ENCODE results near the gene TPK1. TPM values are rescaled to one million over a fixed set of nuclear protein-coding genes. Genes with fewer than 3 reads are reported as not detected.

Gene TPK1
- total and polyA plus RNA-seq, 7 donors: 1.7 to 5.1 (median 2.5) TPM

DNA sequence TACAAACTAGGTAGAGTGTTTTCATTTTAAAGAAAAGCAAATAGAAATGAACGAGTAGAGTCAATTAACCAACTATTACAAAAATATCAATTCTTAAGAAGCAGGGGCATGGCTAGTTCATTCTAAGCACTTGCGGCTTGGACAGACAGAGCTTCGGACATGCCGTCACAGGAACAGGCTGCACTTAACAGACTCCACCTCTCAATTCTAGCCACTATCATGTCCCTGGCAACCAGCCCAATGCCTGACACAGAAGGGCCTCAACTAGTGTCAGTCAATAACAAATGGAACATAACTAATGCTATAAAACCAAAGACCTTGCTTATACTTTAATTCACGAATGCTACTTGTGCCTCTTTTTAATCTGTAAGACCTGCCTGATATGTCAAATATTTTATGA, 74.4 kb downstream of the TPK1 start:
- no peaks in the 10 kb centered on the region for H3K4me1 ChIP-seq
- no peaks in the 10 kb centered on the region for H3K36me3 ChIP-seq (ENCODE audit: insufficient read depth in 1 of 2, low read depth in 1 of 2)
- TF ChIP-seq, protein P1, sequence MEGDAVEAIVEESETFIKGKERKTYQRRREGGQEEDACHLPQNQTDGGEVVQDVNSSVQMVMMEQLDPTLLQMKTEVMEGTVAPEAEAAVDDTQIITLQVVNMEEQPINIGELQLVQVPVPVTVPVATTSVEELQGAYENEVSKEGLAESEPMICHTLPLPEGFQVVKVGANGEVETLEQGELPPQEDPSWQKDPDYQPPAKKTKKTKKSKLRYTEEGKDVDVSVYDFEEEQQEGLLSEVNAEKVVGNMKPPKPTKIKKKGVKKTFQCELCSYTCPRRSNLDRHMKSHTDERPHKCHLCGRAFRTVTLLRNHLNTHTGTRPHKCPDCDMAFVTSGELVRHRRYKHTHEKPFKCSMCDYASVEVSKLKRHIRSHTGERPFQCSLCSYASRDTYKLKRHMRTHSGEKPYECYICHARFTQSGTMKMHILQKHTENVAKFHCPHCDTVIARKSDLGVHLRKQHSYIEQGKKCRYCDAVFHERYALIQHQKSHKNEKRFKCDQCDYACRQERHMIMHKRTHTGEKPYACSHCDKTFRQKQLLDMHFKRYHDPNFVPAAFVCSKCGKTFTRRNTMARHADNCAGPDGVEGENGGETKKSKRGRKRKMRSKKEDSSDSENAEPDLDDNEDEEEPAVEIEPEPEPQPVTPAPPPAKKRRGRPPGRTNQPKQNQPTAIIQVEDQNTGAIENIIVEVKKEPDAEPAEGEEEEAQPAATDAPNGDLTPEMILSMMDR (IDR thresholded peaks at IDR 0.05): no peak
- ATAC-seq: no peak
- no peak overlapping the region for H3K27ac ChIP-seq
- no peaks in the 10 kb centered on the region for H3K27me3 ChIP-seq (ENCODE audit: insufficient read depth in 3 of 3, low read length in 2 of 3)
- 80 to 88% (median 88%) methylated on average over 5 of the region's 5 CpGs for WGBS, 3 donors
- no peaks in the 10 kb centered on the region for H3K9me3 ChIP-seq
- intact Hi-C loops (cut with DNase I): no loop called here
- H3K4me3 ChIP-seq: no peak overlapping the region
- no peak for DNase-seq

DNA sequence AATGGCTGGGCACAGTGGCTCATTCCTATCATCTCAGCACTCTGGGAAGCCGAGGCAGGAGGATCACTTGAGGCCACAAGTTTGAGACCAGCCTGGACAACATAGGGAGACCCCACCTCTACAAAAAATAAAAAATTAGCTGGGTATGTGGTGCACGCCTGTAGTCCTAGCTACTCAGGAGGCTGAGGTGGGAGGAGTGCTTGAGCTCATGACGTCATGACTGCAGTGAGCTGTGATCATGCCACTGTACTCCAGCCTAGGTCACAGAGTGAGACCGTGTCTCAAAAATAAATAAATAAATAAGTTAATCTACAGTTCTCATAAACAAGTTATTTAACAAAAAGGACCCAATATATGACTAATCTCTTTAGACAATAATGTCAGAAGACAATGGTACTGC, 76.2 kb downstream of the TPK1 start:
- Histone ChIP-seq H3K4me3 (no peak overlapping the region), H3K36me3 (ENCODE audit: insufficient read depth in 1 of 2, low read depth in 1 of 2) (no peaks in the 10 kb centered on the region), H3K27ac (no peak overlapping the region), H3K27me3 (ENCODE audit: insufficient read depth in 3 of 3, low read length in 2 of 3) (no peaks in the 10 kb centered on the region), H3K9me3 (no peaks in the 10 kb centered on the region), H3K4me1 (no peaks in the 10 kb centered on the region)
- 72 to 92% (median 90%) methylated on average over 4 of the region's 4 CpGs for WGBS, 3 donors
- ATAC-seq (no peak), DNase-seq (no peak)
- TF ChIP-seq, protein P1 (IDR thresholded peaks at IDR 0.05): no peak
- intact Hi-C loops (cut with DNase I): no loop called here

GRCh38 chr7:144747936-144748335, 87.9 kb downstream of the TPK1 start:
- intact Hi-C loops (cut with DNase I): no loop called here
- TF ChIP-seq, protein P1 (IDR thresholded peaks at IDR 0.05): no peak
- 75 to 79% (median 77%) methylated on average over 2 of the region's 2 CpGs for WGBS, 3 donors

GRCh38 chr7:144738708-144739314, 97.0 kb downstream of the TPK1 start:
- WGBS, 3 donors: 38 to 47% (median 39%) methylated on average over 5 of the region's 5 CpGs
- Histone ChIP-seq H3K36me3 (ENCODE audit: insufficient read depth in 1 of 2, low read depth in 1 of 2) (no peaks in the 10 kb centered on the region), H3K4me1 (no peaks in the 10 kb centered on the region), H3K27ac (no peak overlapping the region), H3K27me3 (ENCODE audit: insufficient read depth in 3 of 3, low read length in 2 of 3) (no peaks in the 10 kb centered on the region), H3K4me3 (no peak overlapping the region), H3K9me3 (no peaks in the 10 kb centered on the region)
- TF ChIP-seq, protein P1 (IDR thresholded peaks at IDR 0.05): peak; percentile 63
- DNase-seq (no peak), ATAC-seq (peak in 2 of 4 donors; percentile 64 to 67)
- intact Hi-C loops (cut with DNase I): no loop called here

More at GRCh38 chr7:144747936-144748335, 87.9 kb downstream of the TPK1 start:
- no peak for ATAC-seq
- Histone ChIP-seq H3K9me3 (peaks cover 7% of the 10 kb centered on the region), H3K4me1 (no peaks in the 10 kb centered on the region), H3K4me3 (no peak overlapping the region), H3K27ac (no peak overlapping the region), H3K36me3 (ENCODE audit: insufficient read depth in 1 of 2, low read depth in 1 of 2) (no peaks in the 10 kb centered on the region), H3K27me3 (ENCODE audit: insufficient read depth in 3 of 3, low read length in 2 of 3) (no peaks in the 10 kb centered on the region)
- DNase-seq: no peak

DNA sequence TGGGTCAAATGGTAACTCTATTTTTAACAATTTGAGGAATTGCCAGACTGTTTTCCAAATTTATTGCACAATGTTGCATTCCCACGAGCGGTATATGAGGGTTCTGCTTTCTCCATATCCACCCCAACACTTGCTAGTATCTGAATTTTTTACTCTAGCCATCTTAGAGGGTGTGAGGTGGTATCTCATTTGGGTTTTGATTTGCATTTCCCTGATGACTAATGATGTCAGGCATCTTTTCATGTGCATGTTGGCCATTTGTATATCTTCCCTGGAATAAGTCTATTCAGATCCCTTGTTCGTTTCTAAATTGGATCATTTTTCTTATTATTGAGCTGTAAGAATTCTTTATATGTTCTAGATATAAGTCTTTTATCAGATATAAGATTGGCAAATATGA, 97.7 kb downstream of the TPK1 start:
- TF ChIP-seq, protein P1 (IDR thresholded peaks at IDR 0.05): no peak
- Histone ChIP-seq H3K36me3 (ENCODE audit: insufficient read depth in 1 of 2, low read depth in 1 of 2) (no peaks in the 10 kb centered on the region), H3K4me3 (no peak overlapping the region), H3K27ac (no peak overlapping the region), H3K4me1 (no peaks in the 10 kb centered on the region), H3K27me3 (ENCODE audit: insufficient read depth in 3 of 3, low read length in 2 of 3) (no peaks in the 10 kb centered on the region), H3K9me3 (no peaks in the 10 kb centered on the region)
- intact Hi-C loops (cut with DNase I): no loop called here
- ATAC-seq (no peak), DNase-seq (no peak)
- WGBS, 3 donors: 18 to 31% (median 23%) methylated on average over 3 of the region's 3 CpGs

Measured in psoas muscle (tissue), 8 donors.